ENCODE results near the gene PPP1R9B. TPM values are rescaled to one million over a fixed set of nuclear protein-coding genes. Genes with fewer than 3 reads are reported as not detected.

Gene PPP1R9B
- total RNA-seq, 4 donors from 2014 or later = 9.2 to 65.3 (median 20.6) TPM

DNA sequence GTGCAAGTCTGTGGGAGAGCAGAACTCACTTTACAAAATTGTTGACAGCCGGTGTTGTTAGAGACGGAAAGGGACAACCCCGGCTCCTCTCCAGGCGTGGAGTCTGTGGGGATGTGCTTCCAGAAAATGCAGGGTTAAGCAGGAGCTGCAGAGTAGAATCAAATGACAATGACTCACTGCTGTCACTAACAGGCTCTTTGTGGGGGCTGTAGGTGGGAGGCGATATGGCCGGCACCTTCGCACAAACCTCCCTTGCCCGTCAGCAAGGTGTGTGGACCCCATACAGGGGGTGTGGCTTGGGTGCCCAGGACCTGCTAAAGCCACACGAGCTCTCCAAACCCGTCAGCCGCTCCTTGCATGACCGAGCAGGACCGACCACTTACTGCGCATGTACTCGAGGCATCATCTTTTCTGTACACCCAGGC lies 49.5 kb downstream of the PPP1R9B start:
- H3K36me3 ChIP-seq = no peaks in the 10 kb centered on the region

DNA sequence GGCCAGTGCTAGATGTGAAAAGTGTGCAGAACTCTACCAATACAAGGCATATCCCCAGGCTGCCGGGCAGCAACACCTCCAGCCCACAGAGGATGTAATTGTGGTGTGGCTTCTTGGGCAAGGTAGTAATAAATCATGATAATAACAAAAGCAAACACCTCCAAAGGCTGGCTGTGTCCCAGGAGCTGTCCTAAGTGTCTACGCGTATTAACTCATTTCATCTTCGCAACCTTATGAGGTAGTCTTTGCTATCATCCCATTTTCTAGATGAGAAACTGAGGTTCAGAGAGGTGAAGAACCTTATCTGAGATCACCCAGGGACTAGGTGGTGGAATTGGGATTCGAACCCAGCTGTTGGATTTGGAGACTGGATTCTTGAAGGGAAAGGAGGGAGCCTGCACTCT lies 50.0 kb downstream of the PPP1R9B start:
- H3K4me1 ChIP-seq = peaks cover 5 to 32% of the 10 kb centered on the region in 2 donors
- intact Hi-C loops (cut with DNase I; ENCODE audit: low total_unique reads) = no loop called here
- peak overlapping the region; percentile 83 to 84 for H3K27ac ChIP-seq
- no peak for TF ChIP-seq POLR2A (IDR thresholded peaks at IDR 0.05)
- TF ChIP-seq, protein P1, sequence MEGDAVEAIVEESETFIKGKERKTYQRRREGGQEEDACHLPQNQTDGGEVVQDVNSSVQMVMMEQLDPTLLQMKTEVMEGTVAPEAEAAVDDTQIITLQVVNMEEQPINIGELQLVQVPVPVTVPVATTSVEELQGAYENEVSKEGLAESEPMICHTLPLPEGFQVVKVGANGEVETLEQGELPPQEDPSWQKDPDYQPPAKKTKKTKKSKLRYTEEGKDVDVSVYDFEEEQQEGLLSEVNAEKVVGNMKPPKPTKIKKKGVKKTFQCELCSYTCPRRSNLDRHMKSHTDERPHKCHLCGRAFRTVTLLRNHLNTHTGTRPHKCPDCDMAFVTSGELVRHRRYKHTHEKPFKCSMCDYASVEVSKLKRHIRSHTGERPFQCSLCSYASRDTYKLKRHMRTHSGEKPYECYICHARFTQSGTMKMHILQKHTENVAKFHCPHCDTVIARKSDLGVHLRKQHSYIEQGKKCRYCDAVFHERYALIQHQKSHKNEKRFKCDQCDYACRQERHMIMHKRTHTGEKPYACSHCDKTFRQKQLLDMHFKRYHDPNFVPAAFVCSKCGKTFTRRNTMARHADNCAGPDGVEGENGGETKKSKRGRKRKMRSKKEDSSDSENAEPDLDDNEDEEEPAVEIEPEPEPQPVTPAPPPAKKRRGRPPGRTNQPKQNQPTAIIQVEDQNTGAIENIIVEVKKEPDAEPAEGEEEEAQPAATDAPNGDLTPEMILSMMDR (IDR thresholded peaks at IDR 0.05) = no peak
- DNase-seq = no peak
- H3K36me3 ChIP-seq = no peaks in the 10 kb centered on the region
- H3K4me3 ChIP-seq = no peak overlapping the region
- no peaks in the 10 kb centered on the region for H3K9me3 ChIP-seq
- no peaks in the 10 kb centered on the region for H3K27me3 ChIP-seq

More for the DNA sequence above, 49.5 kb downstream of the PPP1R9B start:
- Histone ChIP-seq H3K9me3 (no peaks in the 10 kb centered on the region), H3K27me3 (no peaks in the 10 kb centered on the region), H3K4me1 (peaks cover 5 to 31% of the 10 kb centered on the region in 2 donors), H3K27ac (peak overlapping the region; percentile 83 to 84), H3K4me3 (no peak overlapping the region)
- TF ChIP-seq, protein P1 (IDR thresholded peaks at IDR 0.05) = no peak
- no peak for TF ChIP-seq POLR2A (IDR thresholded peaks at IDR 0.05)
- intact Hi-C loops (cut with DNase I; ENCODE audit: low total_unique reads) = no loop called here
- no peak for DNase-seq

DNA sequence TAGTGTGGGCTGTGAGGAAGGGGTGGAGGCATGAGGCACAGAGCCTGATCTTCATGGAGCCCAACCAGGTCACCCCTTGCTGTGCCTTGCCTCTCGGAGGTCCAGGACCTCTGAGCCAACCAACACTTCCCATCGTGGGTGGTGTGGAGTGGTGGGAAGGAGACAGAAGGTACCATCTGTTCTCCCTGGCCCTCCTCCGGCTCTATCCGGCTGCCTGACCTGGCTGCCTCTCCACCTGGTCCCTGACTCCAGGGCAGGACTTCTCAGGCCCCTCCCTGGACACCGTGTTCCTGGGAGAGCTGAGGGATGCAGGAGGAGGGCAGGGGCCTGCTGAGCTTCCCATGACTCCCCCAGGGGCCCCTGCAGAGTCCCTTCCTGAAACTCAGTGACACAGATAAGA lies 51.5 kb downstream of the PPP1R9B start:
- H3K4me3 ChIP-seq = no peak overlapping the region
- intact Hi-C loops (cut with DNase I; ENCODE audit: low total_unique reads) = no loop called here
- TF ChIP-seq, protein P1 (IDR thresholded peaks at IDR 0.05) = no peak
- no peak for TF ChIP-seq POLR2A (IDR thresholded peaks at IDR 0.05)
- H3K9me3 ChIP-seq = no peaks in the 10 kb centered on the region
- no peaks in the 10 kb centered on the region for H3K27me3 ChIP-seq
- DNase-seq = no peak
- H3K27ac ChIP-seq = peak overlapping the region in 1 of 2 donors; percentile 37
- H3K36me3 ChIP-seq = no peaks in the 10 kb centered on the region
- peaks cover 5 to 32% of the 10 kb centered on the region in 2 donors for H3K4me1 ChIP-seq

DNA sequence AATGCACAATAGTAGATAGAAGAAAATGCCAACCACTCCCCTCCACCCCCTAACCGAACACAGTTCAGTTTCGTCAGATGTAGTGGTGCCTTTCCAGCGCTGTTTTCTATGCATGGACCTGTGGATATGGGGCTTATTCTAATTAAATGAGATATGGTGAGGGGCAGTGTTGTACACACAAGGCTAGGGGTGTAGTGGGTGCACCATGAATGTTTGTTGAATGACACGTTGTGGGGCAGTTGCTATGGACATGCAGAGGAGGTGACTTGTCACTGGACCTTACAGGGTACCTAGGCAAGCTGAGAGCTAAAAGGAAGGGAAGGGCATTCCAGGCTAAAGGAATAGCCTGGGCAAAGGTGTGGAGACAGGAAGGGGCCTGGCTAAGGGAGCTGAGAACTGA lies 51.9 kb downstream of the PPP1R9B start:
- peak overlapping the region in 1 of 2 donors; percentile 37 for H3K27ac ChIP-seq
- H3K4me3 ChIP-seq = no peak overlapping the region
- peaks cover 4 to 32% of the 10 kb centered on the region in 2 donors for H3K4me1 ChIP-seq
- no peak for DNase-seq
- intact Hi-C loops (cut with DNase I; ENCODE audit: low total_unique reads) = no loop called here
- H3K9me3 ChIP-seq = no peaks in the 10 kb centered on the region
- no peaks in the 10 kb centered on the region for H3K36me3 ChIP-seq
- no peak for TF ChIP-seq POLR2A (IDR thresholded peaks at IDR 0.05)
- TF ChIP-seq, protein P1 (IDR thresholded peaks at IDR 0.05) = no peak
- H3K27me3 ChIP-seq = no peaks in the 10 kb centered on the region

DNA sequence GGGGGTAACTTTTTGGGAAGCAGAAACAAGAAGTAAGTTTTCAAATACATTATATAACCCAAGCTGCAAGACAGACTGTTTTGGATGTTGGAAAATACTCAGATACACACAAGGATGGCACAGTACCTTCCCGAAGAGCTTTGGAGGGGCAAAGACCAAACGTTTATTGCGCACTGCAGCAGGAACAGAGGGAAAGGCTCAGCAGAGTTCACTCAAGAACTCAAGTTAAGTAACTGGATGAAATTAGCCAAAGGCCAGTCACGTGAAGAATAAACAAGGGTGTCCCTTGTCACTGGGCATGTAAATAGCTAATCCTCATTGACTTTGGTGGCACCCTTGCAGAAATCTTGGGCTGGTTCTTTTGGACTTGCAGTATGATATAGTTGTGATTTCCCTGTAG lies 52.6 kb downstream of the PPP1R9B start:
- H3K4me3 ChIP-seq = no peak overlapping the region
- H3K27ac ChIP-seq = no peak overlapping the region
- no peak for DNase-seq
- TF ChIP-seq, protein P1 (IDR thresholded peaks at IDR 0.05) = no peak
- no peak for TF ChIP-seq POLR2A (IDR thresholded peaks at IDR 0.05)
- H3K9me3 ChIP-seq = no peaks in the 10 kb centered on the region
- peaks cover 0 to 29% of the 10 kb centered on the region in 2 donors for H3K4me1 ChIP-seq
- H3K27me3 ChIP-seq = no peaks in the 10 kb centered on the region
- no peaks in the 10 kb centered on the region for H3K36me3 ChIP-seq
- intact Hi-C loops (cut with DNase I; ENCODE audit: low total_unique reads) = no loop called here

Measured in uterus (tissue), 4 donors.